HG02938 (cell line): Measurements from ENCODE around the gene MAST4.

Experiments used
- ATAC-seq: cut with Tn5 transposase; IDR thresholded peaks from one replicate; pipeline ENCODE4 v1.9.1; 2021; ENCODE audit warnings: mild to moderate bottlenecking, moderate library complexity; ENCODE audit not compliant: unreplicated experiment

MAST4 gene

DNA sequence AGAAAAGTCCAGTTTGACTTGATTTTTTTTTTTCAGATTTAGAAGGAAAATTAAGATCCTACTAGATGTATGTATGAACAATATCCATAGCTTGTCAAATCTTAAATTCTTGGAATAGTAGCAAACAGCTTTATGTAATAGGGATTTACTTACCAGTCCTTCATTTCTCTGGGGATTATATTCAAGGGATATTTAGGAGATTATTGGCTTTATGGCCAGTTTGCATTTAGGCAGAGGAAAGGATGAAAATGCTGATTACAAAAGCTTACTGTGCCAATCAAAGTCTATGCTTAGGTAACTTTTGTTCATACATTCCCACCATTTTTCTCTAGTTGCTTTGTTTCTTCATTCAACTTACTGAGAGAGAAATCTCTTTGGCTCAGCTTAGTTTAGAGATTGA, 47.9 kb downstream of the MAST4 start:
- no peak for ATAC-seq

- ATAC-seq, result no peak
These were observed 48.8 kb downstream of the MAST4 start for GRCh38 chr5:66645039-66645438.

DNA sequence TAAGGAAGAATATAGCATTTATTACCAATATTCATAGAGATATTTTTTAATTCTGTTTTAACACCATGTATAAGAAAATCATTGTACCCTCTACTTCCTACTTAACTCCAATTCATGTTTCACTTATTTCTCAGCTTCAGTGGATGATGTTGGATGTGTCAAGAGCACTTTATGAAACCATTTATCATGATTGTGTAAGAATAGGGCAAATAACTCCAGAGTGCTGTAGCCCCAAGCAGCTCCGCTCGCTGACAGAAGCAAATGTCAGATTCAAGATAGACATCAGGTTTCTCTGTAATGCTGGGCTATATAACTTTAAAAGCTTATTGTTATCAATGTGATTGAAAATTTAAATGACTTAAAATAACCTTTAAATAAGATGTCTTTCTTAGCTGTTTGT, 50.4 kb downstream of the MAST4 start:
- no peak for ATAC-seq

DNA sequence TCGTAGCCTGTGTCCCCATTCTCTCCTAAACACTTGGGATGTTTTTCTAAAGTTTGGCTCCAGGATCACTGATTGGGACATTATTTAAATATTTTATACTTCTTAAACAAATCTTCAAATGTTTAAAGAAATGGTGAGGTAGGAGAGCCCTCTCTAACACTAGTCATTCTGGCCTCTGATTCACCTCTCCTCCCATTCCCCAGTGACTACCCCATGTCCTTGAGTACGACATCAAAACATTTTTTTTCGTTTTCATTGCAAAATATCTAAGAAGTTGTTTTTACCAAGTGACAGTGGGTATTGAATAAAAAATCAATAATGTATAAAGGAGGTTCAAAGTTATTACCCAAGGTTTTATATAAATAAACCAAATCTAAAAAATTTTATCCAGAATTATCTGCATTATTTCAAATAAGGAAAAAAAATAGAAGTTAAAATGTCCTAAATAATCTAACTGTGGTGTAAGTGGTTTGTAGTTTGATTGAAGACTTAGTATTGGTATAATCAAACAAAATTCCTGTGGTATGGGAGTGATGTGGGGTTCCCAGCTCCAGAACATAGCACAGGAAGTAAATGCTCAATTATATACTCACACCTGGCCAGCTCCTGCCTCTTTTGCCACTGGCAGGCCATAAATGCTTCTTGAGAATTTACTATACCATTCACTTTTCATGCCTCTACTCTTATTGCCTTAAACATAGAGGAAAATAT, 51.1 kb downstream of the MAST4 start:
- ATAC-seq, result no peak

- no peak for ATAC-seq
These were observed 56.6 kb downstream of the MAST4 start for GRCh38 chr5:66652818-66653217.

DNA sequence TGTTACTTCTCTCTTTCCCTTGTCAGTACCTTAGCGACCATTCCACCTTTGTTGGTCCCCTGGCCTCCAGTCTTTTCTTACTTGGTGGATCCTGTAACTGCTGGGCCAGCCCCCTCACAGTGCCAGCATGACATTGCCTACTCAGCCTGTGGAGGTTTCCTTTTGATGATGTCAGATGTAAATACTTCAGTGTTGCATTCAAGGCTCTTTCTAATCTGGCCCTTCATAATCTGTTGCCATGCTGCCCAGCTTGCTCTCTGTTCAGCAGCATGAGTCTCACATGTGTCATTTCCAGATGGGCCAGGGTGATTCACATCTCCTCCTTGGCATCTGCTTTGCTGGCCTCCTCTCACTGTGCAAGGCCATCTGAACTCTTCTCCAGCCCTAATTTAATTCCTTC, 57.1 kb downstream of the MAST4 start:
- ATAC-seq, result no peak

- no peak for ATAC-seq
These were observed 59.5 kb downstream of the MAST4 start for GRCh38 chr5:66655395-66656324.

GRCh38 chr5:66658516-66658915, 62.3 kb downstream of the MAST4 start:
- ATAC-seq, result no peak

- no peak for ATAC-seq
These were observed 63.6 kb downstream of the MAST4 start for GRCh38 chr5:66659780-66660179.

GRCh38 chr5:66660396-66660795, 64.2 kb downstream of the MAST4 start:
- no peak for ATAC-seq

- no peak for ATAC-seq
These were observed 65.0 kb downstream of the MAST4 start for GRCh38 chr5:66661149-66661548.

- ATAC-seq, result no peak
These were observed 70.6 kb downstream of the MAST4 start for GRCh38 chr5:66666778-66667177.

DNA sequence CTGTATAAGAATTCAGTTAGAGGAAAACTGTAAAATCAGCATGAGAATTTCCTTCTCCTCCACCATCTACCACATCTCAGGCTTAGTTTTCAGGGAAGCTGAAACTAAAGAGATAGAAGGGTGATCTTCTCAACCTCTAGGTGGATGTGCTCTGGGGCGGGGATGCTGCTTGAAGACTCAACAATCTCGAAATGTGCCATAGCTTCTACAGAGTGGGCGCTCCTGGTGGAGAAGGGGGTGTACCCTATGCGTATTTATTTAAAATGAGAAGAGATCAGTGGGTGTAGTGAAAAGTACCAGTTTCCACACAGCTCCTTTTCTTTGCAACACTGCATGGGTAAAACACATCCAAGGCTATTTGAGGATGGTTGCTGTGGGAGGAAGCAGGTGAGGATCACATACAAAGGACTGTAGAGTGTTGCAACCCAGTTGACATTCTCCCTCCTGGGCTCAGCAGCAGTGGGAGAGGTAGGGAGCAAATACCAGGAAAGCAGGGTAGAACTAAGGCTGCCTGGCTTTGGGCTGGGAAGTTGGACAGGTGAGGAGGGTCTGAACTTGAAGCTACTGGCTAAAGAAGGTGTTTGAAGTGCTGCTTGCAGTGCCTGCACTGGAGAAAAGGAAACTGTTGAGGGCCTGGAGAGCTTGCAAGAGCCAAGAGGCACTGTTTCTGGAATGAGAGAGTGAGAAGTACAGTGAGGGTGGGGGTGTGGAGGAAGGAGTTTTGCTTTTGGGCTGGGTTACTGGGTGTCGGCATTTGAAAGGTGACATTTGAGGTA, 73.1 kb downstream of the MAST4 start:
- no peak for ATAC-seq

GRCh38 chr5:66669862-66670195, 73.6 kb downstream of the MAST4 start:
- no peak for ATAC-seq

GRCh38 chr5:66671305-66671704, 75.1 kb downstream of the MAST4 start:
- ATAC-seq, result no peak

- ATAC-seq, result no peak
These were observed 78.6 kb downstream of the MAST4 start for GRCh38 chr5:66674802-66675201.

DNA sequence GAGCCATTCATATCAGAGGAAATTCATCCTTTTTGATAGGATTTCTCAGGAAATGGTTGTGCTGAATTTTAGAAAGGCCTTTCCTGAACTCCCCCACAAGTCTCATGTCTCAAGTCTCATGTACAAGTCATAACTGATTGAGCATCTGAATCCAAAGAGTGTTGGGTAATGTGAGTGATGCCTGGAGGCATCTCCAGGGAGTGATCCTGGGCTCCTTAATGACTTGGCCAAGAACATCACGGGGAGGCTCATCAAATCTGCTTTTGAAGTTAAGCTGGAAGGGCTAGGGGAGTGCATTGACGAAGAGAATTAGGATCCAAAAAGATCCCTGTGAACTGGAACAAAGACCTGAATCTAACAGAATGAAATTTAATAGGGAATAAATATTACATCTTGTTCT, 79.2 kb downstream of the MAST4 start:
- ATAC-seq, result no peak

DNA sequence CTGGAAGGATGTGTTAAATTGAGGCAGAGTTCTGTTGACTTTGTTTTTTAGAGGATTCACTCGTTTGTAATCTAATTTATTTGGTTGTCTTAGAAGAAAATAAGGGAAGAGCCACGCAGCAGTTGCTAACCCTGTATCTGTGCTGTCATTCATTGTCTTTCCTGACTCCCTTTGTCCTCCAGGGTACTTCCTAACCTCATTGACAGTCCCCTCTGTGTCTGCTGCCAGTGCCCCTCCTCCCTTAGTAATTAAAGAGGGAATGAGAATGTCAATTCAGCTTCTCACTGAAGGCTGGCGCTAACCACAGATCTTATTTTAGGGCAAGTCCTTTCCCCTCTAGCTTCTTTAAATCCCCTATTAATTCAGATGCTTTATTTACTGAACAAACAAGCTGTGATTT, 84.0 kb downstream of the MAST4 start:
- no peak for ATAC-seq

- ATAC-seq, result no peak
These were observed 84.6 kb downstream of the MAST4 start for GRCh38 chr5:66680804-66681203.

DNA sequence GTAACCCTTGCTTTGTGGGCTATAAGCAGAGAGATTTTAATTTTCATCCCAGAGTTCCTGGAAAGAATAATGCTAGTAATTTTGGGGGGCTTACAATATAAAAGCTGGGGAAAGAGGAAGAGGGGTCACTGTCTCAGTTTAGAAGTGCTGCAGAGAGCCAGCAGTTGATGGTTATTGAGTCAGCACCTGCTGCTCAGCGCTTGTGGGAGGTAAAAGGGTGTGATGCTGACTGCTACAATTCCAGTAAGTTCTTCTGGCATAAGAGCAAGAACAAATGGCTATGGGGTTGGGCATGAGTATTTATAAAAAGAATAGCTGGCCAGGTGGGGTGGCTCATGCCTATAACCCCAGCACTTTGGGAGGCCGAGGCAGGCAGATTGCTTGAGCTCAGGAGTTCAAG, 88.5 kb downstream of the MAST4 start:
- no peak for ATAC-seq

- ATAC-seq, result no peak
These were observed 93.5 kb downstream of the MAST4 start for GRCh38 chr5:66689522-66690220.
